GM23248 (cell line): Measurements from ENCODE around the gene IZUMO1R. TPM values are rescaled to one million over a fixed set of nuclear protein-coding genes. Genes with fewer than 3 reads are reported as not detected.

Source experiments
- polyA plus RNA-seq: library from polyadenylated mRNA; unstranded; fragments of >200 nt; fragmentation: Nextera tagmentation; extraction: Ambion mirVana; gene quantifications from 2 replicates; pipeline ENCODE4 v1.2.1, GENCODE V29; 2016
- total RNA-seq: library from RNA; depleted of rRNA; stranded (reverse); fragments of >200 nt; shearing (Covaris generic); gene quantifications from 2 replicates; pipeline ENCODE4 v1.2.3, GENCODE V29; 2014; rRNA removed

The IZUMO1R gene
- total and polyA plus RNA-seq, 2 experiments from 2014 or later = not detected

Other genes starting within 250 kb of the IZUMO1R start
- gene PANX1, start 175.7 kb upstream of the IZUMO1R start, total RNA-seq = 39.8 and 43.9 TPM in 2 replicates
- 18.7 and 19.7 TPM in 2 replicates for gene PANX1, start 175.7 kb upstream of the IZUMO1R start, polyA plus RNA-seq
- not detected in 2 replicates for gene GPR83, start 96.8 kb downstream of the IZUMO1R start, total RNA-seq
- gene GPR83, start 96.8 kb downstream of the IZUMO1R start, polyA plus RNA-seq = 0.04 TPM in 1 of 2 replicates, not detected in the other
- 8.5 and 15.6 TPM in 2 replicates for gene MRE11, start 189.3 kb downstream of the IZUMO1R start, total RNA-seq
- gene MRE11, start 189.3 kb downstream of the IZUMO1R start, polyA plus RNA-seq = 10.6 and 10.7 TPM in 2 replicates
- 18.6 and 37.2 TPM in 2 replicates for gene ANKRD49, start 189.4 kb downstream of the IZUMO1R start, total RNA-seq
- 13.9 and 14.1 TPM in 2 replicates for gene ANKRD49, start 189.4 kb downstream of the IZUMO1R start, polyA plus RNA-seq
- gene C11orf97, start 207.9 kb downstream of the IZUMO1R start, total RNA-seq = not detected in 2 replicates
- not detected in 2 replicates for gene C11orf97, start 207.9 kb downstream of the IZUMO1R start, polyA plus RNA-seq
- gene FUT4, start 239.3 kb downstream of the IZUMO1R start, total RNA-seq = 4.2 and 7.9 TPM in 2 replicates
- 2.0 and 2.3 TPM in 2 replicates for gene FUT4, start 239.3 kb downstream of the IZUMO1R start, polyA plus RNA-seq